Activated CD8-positive, alpha-beta T cell treated with anti-CD3 and anti-CD28 coated beads for 36 hours (primary cell): ENCODE data around the gene FAM107A. TPM values are rescaled to one million over a fixed set of nuclear protein-coding genes. Genes with fewer than 3 reads are reported as not detected.

Experiments used
- ATAC-seq: fragments of 200-7000 bp; cut with Tn5 transposase; one replicate; pipeline ENCODE4 v1.10.0; 2021; ENCODE audit warnings: mild to moderate bottlenecking, moderate library complexity
- CTCF ChIA-PET: fragments of 350-600 bp; sonication (Branson Sonifier 250); formaldehyde crosslinking; loops from one replicate; lab custom pipeline; 2021; ENCODE audit warnings: antibody characterized with exemption; lab: Charles Lee
- POLR2A ChIA-PET: fragments of 350-600 bp; sonication (Branson Sonifier 250); formaldehyde crosslinking; loops from one replicate; lab custom pipeline; 2021; ENCODE audit warnings: antibody characterized with exemption; lab: Charles Lee
- DNase-seq: peaks from one replicate; pipeline ENCODE4 v3.0.0-alpha.2; 2020
- H3K27ac Mint-ChIP-seq: one replicate; pipeline ENCODE4 v1.8.0; 2021; ENCODE audit warnings: mild to moderate bottlenecking, mixed read lengths
- H3K27me3 Mint-ChIP-seq: one replicate; pipeline ENCODE4 v1.8.0; 2021; ENCODE audit warnings: mixed read lengths
- H3K36me3 Mint-ChIP-seq: one replicate; pipeline ENCODE4 v1.8.0; 2021; ENCODE audit warnings: low read depth, mixed read lengths
- H3K4me1 Mint-ChIP-seq: one replicate; pipeline ENCODE4 v1.8.0; 2021; ENCODE audit warnings: low read depth, mixed read lengths
- H3K4me3 Mint-ChIP-seq: one replicate; pipeline ENCODE4 v1.8.0; 2021; ENCODE audit warnings: mild to moderate bottlenecking, moderate library complexity, mixed read lengths
- H3K9me3 Mint-ChIP-seq: one replicate; pipeline ENCODE4 v1.8.0; 2021; ENCODE audit warnings: mixed read lengths
- intact Hi-C: fragments of 100-400 bp; cut with micrococcal nuclease; formaldehyde crosslinking; loops from one replicate; pipeline ENCODE4 v1.10.0; 2022
- total RNA-seq, 2 experiments: library from RNA; stranded (reverse); gene quantifications; one replicate each; pipeline ENCODE4 v1.2.3, GENCODE V29; 2021
- TF ChIP-seq, protein P1 (sequence below): fragments of 200-600 bp; IDR thresholded peaks from one replicate; pipeline ENCODE4 v1.8.0; 2022; ENCODE audit warnings: antibody characterized with exemption, mild to moderate bottlenecking

The FAM107A gene
- total RNA-seq, 2 experiments from 2014 or later = not detected

DNA sequence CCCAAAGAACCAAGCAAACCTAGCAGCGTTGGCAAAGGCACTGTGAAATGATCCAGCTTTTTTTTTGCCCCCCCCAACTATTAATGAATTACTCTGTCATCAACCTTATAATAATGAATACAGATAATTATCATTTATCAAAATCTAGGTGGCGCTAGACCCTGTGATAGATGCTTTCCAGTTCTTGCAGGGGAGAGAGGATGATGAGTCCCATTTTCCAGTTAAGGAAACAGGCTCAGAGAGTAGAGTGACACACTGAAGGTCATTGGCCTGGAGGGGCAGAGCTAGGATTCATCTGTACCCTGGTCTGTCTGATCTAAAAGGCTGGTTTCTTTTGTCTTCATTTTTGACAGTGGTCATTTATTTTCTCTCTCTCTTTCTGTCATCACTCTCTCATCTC is 45.2 kb downstream of the FAM107A start:
- Mint-ChIP-seq H3K27ac (no peak overlapping the region), H3K27me3 (no peaks in the 10 kb centered on the region), H3K4me1 (peaks cover 12% of the 10 kb centered on the region), H3K4me3 (no peak overlapping the region), H3K36me3 (no peaks in the 10 kb centered on the region), H3K9me3 (no peaks in the 10 kb centered on the region)
- ATAC-seq (no peak), DNase-seq (no peak)
- POLR2A ChIA-PET = no interaction called here
- CTCF ChIA-PET = interaction anchor here (0.6 to 1.6 kb wide), 9 partner anchors 14 to 541 kb away, joined by 3 to 6 read pairs (median 4); no protein-coding TSS in a partner anchor
- TF ChIP-seq, protein P1, sequence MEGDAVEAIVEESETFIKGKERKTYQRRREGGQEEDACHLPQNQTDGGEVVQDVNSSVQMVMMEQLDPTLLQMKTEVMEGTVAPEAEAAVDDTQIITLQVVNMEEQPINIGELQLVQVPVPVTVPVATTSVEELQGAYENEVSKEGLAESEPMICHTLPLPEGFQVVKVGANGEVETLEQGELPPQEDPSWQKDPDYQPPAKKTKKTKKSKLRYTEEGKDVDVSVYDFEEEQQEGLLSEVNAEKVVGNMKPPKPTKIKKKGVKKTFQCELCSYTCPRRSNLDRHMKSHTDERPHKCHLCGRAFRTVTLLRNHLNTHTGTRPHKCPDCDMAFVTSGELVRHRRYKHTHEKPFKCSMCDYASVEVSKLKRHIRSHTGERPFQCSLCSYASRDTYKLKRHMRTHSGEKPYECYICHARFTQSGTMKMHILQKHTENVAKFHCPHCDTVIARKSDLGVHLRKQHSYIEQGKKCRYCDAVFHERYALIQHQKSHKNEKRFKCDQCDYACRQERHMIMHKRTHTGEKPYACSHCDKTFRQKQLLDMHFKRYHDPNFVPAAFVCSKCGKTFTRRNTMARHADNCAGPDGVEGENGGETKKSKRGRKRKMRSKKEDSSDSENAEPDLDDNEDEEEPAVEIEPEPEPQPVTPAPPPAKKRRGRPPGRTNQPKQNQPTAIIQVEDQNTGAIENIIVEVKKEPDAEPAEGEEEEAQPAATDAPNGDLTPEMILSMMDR = no peak
- intact Hi-C loops = loop anchor here (2.0 to 10.0 kb wide), 5 partner anchors 40 to 225 kb away; partner anchors contain the start of genes HTD2, KCTD6, PDHB and RPP14

DNA sequence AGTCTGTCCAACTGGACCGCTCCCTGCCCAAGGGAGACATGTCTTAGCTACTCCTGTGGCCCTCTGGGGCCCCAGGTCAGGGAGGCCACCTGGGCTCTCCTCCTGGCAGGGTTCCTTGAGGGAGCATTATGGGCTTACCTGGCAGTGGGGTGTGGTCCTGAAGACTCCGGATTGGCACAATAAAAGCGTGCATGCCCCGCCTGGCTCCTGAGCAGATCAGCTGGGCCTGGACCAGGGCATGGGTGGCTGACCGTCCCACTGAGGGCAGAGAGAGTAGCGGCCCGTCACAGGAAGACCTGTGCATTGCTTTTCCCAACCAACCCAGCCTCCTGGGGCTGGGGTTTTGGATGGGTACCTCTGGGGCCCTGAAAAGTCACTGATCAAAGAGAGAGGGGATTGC is 45.6 kb downstream of the FAM107A start:
- TF ChIP-seq, protein P1 = peak; percentile 12
- Mint-ChIP-seq H3K4me1 (peaks cover 12% of the 10 kb centered on the region), H3K27ac (no peak overlapping the region), H3K4me3 (no peak overlapping the region), H3K27me3 (no peaks in the 10 kb centered on the region), H3K36me3 (no peaks in the 10 kb centered on the region), H3K9me3 (no peaks in the 10 kb centered on the region)
- intact Hi-C loops = loop anchor here (5.0 to 10.0 kb wide), 4 partner anchors 39 to 224 kb away; partner anchors contain the start of genes HTD2, KCTD6, PDHB and RPP14
- CTCF ChIA-PET = interaction anchor here (0.6 to 1.6 kb wide), 10 partner anchors 14 to 540 kb away, joined by 3 to 6 read pairs (median 4); no protein-coding TSS in a partner anchor
- ATAC-seq (no peak), DNase-seq (no peak)
- POLR2A ChIA-PET = no interaction called here

DNA sequence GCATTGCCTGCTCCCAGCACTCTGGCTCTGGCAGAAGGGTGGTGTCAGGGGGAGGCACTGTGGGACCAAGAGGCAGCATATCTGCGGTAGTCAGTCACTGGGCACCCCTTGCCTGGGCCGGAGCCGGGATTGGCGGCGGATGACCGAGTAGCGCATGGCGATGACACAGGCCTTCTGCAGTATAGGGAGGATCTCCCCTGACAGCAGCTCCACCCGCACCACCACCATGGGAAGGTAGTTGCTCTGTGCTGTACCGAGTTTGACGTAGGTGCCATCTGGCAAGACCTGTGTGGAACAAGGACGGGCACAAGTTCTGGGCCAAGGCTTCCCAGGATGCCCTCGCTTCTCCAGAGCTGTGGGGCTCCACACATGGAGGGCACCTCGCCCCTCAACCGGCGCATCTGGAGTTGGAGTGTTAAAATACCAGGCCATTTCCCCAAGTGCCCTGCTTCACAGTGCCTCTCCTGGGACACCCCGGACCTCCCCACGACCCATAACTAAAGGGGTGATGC is 46.8 kb downstream of the FAM107A start:
- H3K4me1 Mint-ChIP-seq = peaks cover 12% of the 10 kb centered on the region
- POLR2A ChIA-PET = no interaction called here
- ATAC-seq (no peak), DNase-seq (no peak)
- no peaks in the 10 kb centered on the region for H3K36me3 Mint-ChIP-seq
- no peak overlapping the region for H3K4me3 Mint-ChIP-seq
- no peaks in the 10 kb centered on the region for H3K9me3 Mint-ChIP-seq
- TF ChIP-seq, protein P1 = no peak
- H3K27ac Mint-ChIP-seq = no peak overlapping the region
- no peaks in the 10 kb centered on the region for H3K27me3 Mint-ChIP-seq
- CTCF ChIA-PET = interaction anchor here (1.1 to 1.2 kb wide), 2 partner anchors 23 to 224 kb away, joined by 3 to 4 read pairs; partner anchors contain the start of genes HTD2 and RPP14
- intact Hi-C loops = loop anchor here (5.0 to 10.0 kb wide), 4 partner anchors 38 to 223 kb away; partner anchors contain the start of genes HTD2, KCTD6, PDHB and RPP14

DNA sequence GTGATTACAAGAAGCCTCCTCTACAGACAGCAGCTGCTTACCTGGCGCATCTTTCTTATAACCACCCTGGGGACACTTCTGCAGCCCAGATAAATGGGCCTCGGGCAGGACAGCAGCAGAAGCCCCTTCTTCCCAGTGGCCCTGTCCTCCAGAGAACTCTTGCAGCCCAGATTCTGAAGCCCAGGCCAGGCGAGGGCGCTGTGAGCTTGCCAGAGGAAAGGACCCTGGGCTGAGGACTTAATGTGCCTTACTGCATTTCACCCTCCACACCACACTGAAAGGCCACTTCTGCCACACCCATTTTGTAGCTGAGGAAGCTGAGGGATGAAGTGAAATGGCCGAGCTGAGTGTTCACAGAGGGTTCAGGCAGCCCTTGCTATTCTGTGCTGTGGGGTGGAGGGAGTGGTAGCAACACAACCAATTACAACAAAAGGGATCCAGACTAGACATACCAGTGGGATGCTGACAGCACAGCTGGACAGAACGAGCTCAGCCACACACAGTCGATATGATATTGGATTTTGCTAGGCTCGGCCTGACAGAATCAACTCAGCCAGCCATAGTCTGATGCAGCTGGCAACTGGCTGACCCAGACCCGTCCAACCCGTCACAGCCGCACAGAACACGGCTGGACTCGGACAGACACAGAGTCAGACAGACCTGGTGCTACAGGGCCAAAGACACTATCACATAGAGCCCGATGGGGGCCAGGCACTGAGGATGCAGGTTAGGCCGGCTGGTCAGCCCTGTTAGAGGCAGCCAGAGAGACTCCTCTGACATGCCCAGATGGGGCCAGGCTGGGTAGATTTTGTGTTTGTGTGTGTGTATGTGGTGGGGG is 47.5 kb downstream of the FAM107A start:
- intact Hi-C loops = loop anchor here (5.0 to 10.0 kb wide), 4 partner anchors 37 to 222 kb away; partner anchors contain the start of genes HTD2, KCTD6, PDHB and RPP14
- TF ChIP-seq, protein P1 = no peak
- DNase-seq = peak; percentile 25
- CTCF ChIA-PET = interaction anchor here (1.1 to 1.2 kb wide), 2 partner anchors 23 to 223 kb away, joined by 3 to 4 read pairs; partner anchors contain the start of genes HTD2 and RPP14
- H3K27me3 Mint-ChIP-seq = no peaks in the 10 kb centered on the region
- H3K4me3 Mint-ChIP-seq = no peak overlapping the region
- peaks cover 12% of the 10 kb centered on the region for H3K4me1 Mint-ChIP-seq
- no peak for ATAC-seq
- no peak overlapping the region for H3K27ac Mint-ChIP-seq
- POLR2A ChIA-PET = interaction anchor here (0.6 kb wide), 1 partner anchor 86 kb away, joined by 5 read pairs; no protein-coding TSS in a partner anchor
- H3K9me3 Mint-ChIP-seq = no peaks in the 10 kb centered on the region
- H3K36me3 Mint-ChIP-seq = no peaks in the 10 kb centered on the region
